ENCODE measurements around the gene THAP9.

Gene THAP9

GRCh38 chr4:82947498-82947897 is 47.0 kb downstream of the THAP9 start:
- H3K4me3 ChIP-seq (ENCODE audit: low read depth, low read length) = no peak overlapping the region
- H3K36me3 ChIP-seq (ENCODE audit: control insufficient read depth in 2 of 2, insufficient read depth in 1 of 2, low read length in 2 of 2) = peaks cover 0 to 14% of the 10 kb centered on the region in 2 experiments; a peak in 2 of 3 replicates
- no peaks in the 10 kb centered on the region for H3K4me1 ChIP-seq (ENCODE audit: control insufficient read depth, insufficient read depth, low read length)
- no peaks in the 10 kb centered on the region for H3K9me3 ChIP-seq (ENCODE audit: control insufficient read depth, insufficient read depth, low read depth, low read length)
- ChIA-PET POLR2A (no interaction called here), CTCF (no interaction called here)
- TF ChIP-seq ZNF366 (tag by site-specific recombination; conservative IDR thresholded peaks at IDR 0.05) (no peak), ZNF274 (IDR thresholded peaks at IDR 0.05; ENCODE audit: low read length) (no peak), ZNF274 (tag by site-specific recombination; IDR thresholded peaks at IDR 0.05; ENCODE audit: borderline replicate concordance) (no peak), ZNF677 (tag by site-specific recombination; IDR thresholded peaks at IDR 0.05) (no peak), ZNF48 (tag by site-specific recombination; IDR thresholded peaks at IDR 0.05) (no peak), ZIC2 (tag by site-specific recombination; IDR thresholded peaks at IDR 0.05) (no peak)
- no peak overlapping the region for H3K27ac ChIP-seq (ENCODE audit: extremely low read depth, low read depth, low read length)

- no peak overlapping the region for H3K27ac ChIP-seq (ENCODE audit: extremely low read depth, low read depth, low read length)
- ChIA-PET POLR2A (no interaction called here), CTCF (no interaction called here)
- no peak overlapping the region for H3K4me3 ChIP-seq (ENCODE audit: low read depth, low read length)
- no peaks in the 10 kb centered on the region for H3K9me3 ChIP-seq (ENCODE audit: control insufficient read depth, insufficient read depth, low read depth, low read length)
- TF ChIP-seq ZXDB (tag by site-specific recombination; IDR thresholded peaks at IDR 0.05) (0 out of 2 replicates have a peak, but pooled peaks have one; percentile 22), SCRT2 (tag by site-specific recombination; IDR thresholded peaks at IDR 0.05) (peak; percentile 66), SCRT1 (tag by site-specific recombination; IDR thresholded peaks at IDR 0.05; ENCODE audit: borderline replicate concordance) (no peak)
- H3K4me1 ChIP-seq (ENCODE audit: control insufficient read depth, insufficient read depth, low read length) = no peaks in the 10 kb centered on the region
- H3K36me3 ChIP-seq (ENCODE audit: control insufficient read depth in 2 of 2, insufficient read depth in 1 of 2, low read length in 2 of 2) = peaks cover 0 to 10% of the 10 kb centered on the region in 2 experiments; a peak in 2 of 3 replicates
Measured at GRCh38 chr4:82948647-82949204, 48.2 kb downstream of the THAP9 start.

- TF ChIP-seq PRDM1 (tag by site-specific recombination; IDR thresholded peaks at IDR 0.05) (no peak), ZNF2 (tag by site-specific recombination; IDR thresholded peaks at IDR 0.05) (no peak), ZNF510 (tag by site-specific recombination; IDR thresholded peaks at IDR 0.05; ENCODE audit: insufficient replicate concordance) (no peak), ZNF335 (tag by site-specific recombination; conservative IDR thresholded peaks at IDR 0.05) (no peak), ZNF266 (tag by site-specific recombination; IDR thresholded peaks at IDR 0.05; ENCODE audit: low read depth) (no peak), CTCF (tag by site-specific recombination; IDR thresholded peaks at IDR 0.05) (no peak), ZNF610 (tag by site-specific recombination; IDR thresholded peaks at IDR 0.05; ENCODE audit: borderline replicate concordance) (no peak), EGR2 (tag by site-specific recombination; IDR thresholded peaks at IDR 0.05; ENCODE audit: low read depth) (no peak), ZNF394 (tag by site-specific recombination; IDR thresholded peaks at IDR 0.05; ENCODE audit: borderline replicate concordance) (no peak), ZNF211 (tag by site-specific recombination; IDR thresholded peaks at IDR 0.05; ENCODE audit: low read depth) (no peak), ZNF341 (tag by site-specific recombination; IDR thresholded peaks at IDR 0.05; ENCODE audit: low read depth) (no peak), ZNF596 (tag by site-specific recombination; IDR thresholded peaks at IDR 0.05) (no peak), BCL11A (tag by site-specific recombination; IDR thresholded peaks at IDR 0.05; ENCODE audit: low read depth) (no peak), ZNF585B (tag by site-specific recombination; IDR thresholded peaks at IDR 0.05) (no peak), ZNF18 (tag by site-specific recombination; IDR thresholded peaks at IDR 0.05) (no peak), ZSCAN4 (tag by site-specific recombination; IDR thresholded peaks at IDR 0.05) (no peak)
- H3K27ac ChIP-seq (ENCODE audit: extremely low read depth, low read depth, low read length) = no peak overlapping the region
- no peaks in the 10 kb centered on the region for H3K4me1 ChIP-seq (ENCODE audit: control insufficient read depth, insufficient read depth, low read length)
- peaks cover 0 to 3% of the 10 kb centered on the region in 2 experiments; a peak in 1 of 3 replicates for H3K36me3 ChIP-seq (ENCODE audit: control insufficient read depth in 2 of 2, insufficient read depth in 1 of 2, low read length in 2 of 2)
- CTCF ChIA-PET = no interaction called here
- no peaks in the 10 kb centered on the region for H3K9me3 ChIP-seq (ENCODE audit: control insufficient read depth, insufficient read depth, low read depth, low read length)
- no peak overlapping the region for H3K4me3 ChIP-seq (ENCODE audit: low read depth, low read length)
- POLR2A ChIA-PET = no interaction called here
Measured at GRCh38 chr4:82951196-82951595, 50.7 kb downstream of the THAP9 start.
